ENCODE data around the gene SLIT1.
A peak's percentile ranks its signal among the peaks of the same experiment; 100 is the strongest.

SLIT1 gene

DNA sequence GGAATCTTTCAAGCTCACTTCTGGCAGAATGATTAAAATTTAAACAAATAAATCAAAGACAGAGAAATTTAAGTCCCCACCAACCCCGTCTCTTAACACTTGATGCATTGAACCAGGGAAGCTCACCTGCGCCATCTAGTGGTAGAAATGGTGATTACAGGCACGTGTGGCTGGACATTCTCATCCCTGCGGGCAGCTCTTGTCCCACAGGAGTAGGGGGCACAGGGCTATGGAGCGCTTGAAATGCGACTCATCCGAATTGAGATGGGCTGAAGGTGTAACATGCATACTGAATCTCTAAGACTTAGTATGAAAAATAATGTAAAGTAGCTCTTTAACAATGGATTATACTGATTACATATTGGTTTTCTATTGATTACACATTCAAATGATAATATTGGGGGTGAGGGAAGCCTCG, 24.8 kb upstream of the SLIT1 start:
- TF ChIP-seq EP300 (IDR thresholded peaks at IDR 0.05; ENCODE audit: borderline replicate concordance) (no peak), TEAD4 (IDR thresholded peaks at IDR 0.05) (peak; percentile 75), RAD21 (IDR thresholded peaks at IDR 0.05; ENCODE audit: low read depth) (peak; percentile 96)
- TF ChIP-seq, protein P1, sequence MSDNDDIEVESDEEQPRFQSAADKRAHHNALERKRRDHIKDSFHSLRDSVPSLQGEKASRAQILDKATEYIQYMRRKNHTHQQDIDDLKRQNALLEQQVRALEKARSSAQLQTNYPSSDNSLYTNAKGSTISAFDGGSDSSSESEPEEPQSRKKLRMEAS (IDR thresholded peaks at IDR 0.05): peak; percentile 29; the same call in 1 of the 2 replicates
- TF ChIP-seq, protein P2, sequence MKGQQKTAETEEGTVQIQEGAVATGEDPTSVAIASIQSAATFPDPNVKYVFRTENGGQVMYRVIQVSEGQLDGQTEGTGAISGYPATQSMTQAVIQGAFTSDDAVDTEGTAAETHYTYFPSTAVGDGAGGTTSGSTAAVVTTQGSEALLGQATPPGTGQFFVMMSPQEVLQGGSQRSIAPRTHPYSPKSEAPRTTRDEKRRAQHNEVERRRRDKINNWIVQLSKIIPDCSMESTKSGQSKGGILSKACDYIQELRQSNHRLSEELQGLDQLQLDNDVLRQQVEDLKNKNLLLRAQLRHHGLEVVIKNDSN (IDR thresholded peaks at IDR 0.05): peak; percentile 64

DNA sequence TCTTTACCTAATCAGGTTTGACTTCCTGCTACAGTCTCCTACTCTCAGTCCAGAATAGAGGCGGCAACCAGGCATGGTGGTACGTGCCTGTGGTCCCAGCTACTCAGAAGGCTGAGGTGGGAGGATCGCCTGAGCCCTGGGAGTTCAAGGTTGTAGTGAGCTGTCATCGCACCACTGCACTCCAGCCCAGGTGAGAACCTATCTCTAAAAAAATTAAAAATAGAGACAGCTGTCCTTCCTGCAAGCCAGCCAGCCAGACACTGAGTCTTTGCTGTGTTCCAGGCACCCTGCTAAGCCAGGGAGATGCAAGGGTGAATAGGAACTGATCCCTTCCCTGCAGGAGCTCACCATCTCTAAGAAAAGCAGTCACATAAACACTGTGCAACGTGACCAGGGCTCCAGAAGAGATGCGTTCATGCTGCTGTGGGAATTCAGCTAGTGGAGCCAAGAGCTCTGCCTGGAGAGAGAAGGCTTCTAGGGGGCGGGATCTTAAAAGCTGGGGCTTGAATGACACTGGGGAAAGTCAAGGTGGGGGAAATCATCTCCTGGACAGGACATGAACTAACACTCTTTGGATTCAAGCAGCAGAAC, 22.1 kb upstream of the SLIT1 start:
- TF ChIP-seq, protein P3, sequence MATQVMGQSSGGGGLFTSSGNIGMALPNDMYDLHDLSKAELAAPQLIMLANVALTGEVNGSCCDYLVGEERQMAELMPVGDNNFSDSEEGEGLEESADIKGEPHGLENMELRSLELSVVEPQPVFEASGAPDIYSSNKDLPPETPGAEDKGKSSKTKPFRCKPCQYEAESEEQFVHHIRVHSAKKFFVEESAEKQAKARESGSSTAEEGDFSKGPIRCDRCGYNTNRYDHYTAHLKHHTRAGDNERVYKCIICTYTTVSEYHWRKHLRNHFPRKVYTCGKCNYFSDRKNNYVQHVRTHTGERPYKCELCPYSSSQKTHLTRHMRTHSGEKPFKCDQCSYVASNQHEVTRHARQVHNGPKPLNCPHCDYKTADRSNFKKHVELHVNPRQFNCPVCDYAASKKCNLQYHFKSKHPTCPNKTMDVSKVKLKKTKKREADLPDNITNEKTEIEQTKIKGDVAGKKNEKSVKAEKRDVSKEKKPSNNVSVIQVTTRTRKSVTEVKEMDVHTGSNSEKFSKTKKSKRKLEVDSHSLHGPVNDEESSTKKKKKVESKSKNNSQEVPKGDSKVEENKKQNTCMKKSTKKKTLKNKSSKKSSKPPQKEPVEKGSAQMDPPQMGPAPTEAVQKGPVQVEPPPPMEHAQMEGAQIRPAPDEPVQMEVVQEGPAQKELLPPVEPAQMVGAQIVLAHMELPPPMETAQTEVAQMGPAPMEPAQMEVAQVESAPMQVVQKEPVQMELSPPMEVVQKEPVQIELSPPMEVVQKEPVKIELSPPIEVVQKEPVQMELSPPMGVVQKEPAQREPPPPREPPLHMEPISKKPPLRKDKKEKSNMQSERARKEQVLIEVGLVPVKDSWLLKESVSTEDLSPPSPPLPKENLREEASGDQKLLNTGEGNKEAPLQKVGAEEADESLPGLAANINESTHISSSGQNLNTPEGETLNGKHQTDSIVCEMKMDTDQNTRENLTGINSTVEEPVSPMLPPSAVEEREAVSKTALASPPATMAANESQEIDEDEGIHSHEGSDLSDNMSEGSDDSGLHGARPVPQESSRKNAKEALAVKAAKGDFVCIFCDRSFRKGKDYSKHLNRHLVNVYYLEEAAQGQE (IDR thresholded peaks at IDR 0.05; ENCODE audit: low read depth): no peak

DNA sequence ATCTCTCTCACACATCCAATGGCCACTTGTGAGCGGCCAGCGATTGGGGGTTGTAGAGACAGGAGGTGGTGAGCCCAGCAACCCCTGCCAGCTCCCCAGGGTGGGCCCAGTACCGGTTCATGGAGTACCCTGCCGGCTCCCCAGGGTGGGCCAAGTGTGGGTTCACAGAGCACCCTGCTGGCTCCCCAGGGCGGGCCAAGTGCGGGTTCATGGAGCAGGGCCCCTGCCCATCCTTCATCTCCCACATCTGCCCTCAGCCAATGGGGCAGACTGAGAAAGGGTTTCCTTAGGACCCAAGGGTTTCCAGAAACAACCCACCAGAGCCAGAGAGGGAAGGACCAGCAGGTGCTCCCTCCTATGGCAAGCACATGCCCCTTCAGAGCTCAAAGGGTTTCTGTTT, 21.4 kb upstream of the SLIT1 start:
- TF ChIP-seq RAD21 (IDR thresholded peaks at IDR 0.05; ENCODE audit: low read depth): no peak

DNA sequence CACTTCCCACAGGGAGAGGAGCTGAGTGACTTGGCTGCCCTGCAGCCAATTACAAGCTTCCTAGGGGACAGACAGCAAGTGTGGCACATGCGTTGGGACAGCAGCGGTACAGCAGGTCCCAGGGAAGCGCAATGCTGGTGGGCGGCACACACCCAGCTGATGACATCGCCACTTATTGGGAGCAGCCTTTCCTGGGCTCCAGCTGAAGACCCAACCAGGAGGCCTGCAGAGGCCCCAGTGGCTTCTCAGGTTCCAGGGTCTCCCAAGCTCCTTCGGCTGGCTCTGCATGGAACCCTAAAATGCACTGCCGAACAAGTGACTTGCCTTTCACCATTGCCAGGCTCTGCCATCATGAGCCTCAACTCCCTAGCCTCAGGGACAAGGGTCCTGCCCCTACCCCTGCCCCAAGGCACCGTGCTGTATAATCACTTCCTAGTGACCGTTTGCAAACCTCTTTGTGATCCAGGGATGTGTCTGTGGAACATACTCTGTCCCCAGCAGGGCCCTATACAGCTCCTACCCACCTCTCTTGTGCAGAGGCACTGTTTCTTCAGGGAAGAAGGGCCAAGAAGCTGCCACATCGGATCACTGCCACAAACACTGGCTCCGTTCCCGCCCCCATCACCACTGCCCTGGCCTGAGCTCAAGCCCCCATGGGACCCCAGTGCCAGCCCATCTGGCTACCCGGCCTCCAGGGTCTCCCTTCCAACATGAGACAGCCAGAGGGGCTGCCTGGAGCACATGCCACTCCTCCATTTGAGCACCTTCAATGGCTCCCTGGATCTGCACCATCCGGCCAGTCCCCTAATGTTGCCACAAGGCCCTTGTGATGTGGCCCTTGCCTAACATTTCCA, 19.3 kb upstream of the SLIT1 start:
- TF ChIP-seq NFIC (IDR thresholded peaks at IDR 0.05): no peak

DNA sequence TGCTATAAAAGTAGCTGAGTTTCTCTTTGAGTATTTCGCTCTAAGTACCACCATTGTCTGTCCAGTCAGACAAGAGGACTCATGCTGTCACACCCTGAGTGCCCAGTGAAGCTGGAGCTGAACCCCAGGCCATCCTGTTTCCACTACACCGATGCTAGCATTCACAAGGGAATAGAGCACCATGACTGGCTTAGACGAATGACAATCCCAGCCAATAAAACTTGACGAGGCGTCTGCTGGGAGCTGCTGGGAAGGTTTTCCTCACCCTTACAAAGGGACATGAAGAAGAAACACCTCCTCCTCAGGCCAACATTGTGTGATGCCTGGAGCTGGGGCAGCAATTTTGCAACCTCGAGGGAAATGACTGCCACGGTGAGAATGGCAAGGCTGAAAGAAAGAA, 17.5 kb upstream of the SLIT1 start:
- TF ChIP-seq ZBTB7A (IDR thresholded peaks at IDR 0.05; ENCODE audit: low read depth) (no peak), TEAD4 (IDR thresholded peaks at IDR 0.05) (no peak), YY1 (IDR thresholded peaks at IDR 0.05; ENCODE audit: low read depth) (no peak), EGR1 (IDR thresholded peaks at IDR 0.05) (no peak)
- TF ChIP-seq, protein P3 (IDR thresholded peaks at IDR 0.05; ENCODE audit: low read depth): no peak

DNA sequence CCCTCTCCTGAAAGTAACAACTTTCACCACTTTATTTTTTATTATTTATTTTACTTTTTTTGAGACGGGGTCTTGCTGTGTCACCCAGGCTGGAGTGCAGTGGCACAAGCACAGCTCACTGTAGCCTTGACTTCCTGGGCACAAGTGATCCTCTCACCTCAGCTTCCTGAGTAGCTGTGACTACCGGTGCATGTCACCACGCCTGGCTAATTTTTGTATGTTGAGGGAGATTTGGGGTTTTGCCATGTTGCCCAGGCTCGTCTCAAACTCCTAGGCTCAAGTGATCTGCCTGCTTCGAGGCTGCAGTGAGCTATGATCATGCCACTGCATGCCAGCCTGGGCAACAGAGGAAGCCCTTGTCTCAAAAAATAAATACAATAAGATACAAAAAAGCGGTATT, 14.9 kb upstream of the SLIT1 start:
- TF ChIP-seq YY1 (IDR thresholded peaks at IDR 0.05; ENCODE audit: low read depth) (no peak), TCF12 (IDR thresholded peaks at IDR 0.05; ENCODE audit: low read depth) (no peak), FOXM1 (IDR thresholded peaks at IDR 0.05; ENCODE audit: borderline replicate concordance, low read depth) (no peak), ZBTB7A (IDR thresholded peaks at IDR 0.05; ENCODE audit: low read depth) (no peak), TEAD4 (IDR thresholded peaks at IDR 0.05) (no peak), CEBPB (IDR thresholded peaks at IDR 0.05) (no peak)
- TF ChIP-seq, protein P1 (IDR thresholded peaks at IDR 0.05): no peak
- TF ChIP-seq, protein P2 (IDR thresholded peaks at IDR 0.05): no peak
- TF ChIP-seq, protein P3 (IDR thresholded peaks at IDR 0.05; ENCODE audit: low read depth): no peak
